Measurements from ENCODE around the gene WDFY4. TPM values are rescaled to one million over a fixed set of nuclear protein-coding genes. Genes with fewer than 3 reads are reported as not detected.

Gene WDFY4
- total and polyA plus RNA-seq, 9 of the 15 experiments (the other 6 are each of a cell fraction or from before 2014, with no cell fraction given) = 0.01 to 0.02 (median 0.01) TPM; not detected in 6

DNA sequence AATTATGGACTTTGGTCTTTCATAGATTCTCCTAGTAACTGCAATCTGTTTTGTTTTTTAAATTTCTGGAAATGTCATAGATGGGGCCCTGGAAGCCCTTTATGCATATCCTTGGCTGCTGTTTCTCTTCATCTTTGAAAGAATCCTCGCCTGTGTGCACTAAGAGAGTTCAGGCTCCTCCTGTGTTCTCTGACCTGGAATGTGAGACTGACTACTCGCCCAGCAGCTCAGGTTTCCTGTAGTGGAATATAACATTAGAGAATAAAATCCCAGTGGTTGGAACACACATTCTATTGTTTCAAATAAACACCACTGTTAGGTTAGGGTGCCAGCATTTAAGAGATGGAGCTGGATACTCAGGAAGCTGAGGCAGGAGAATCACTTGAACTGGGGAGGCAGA, 56.3 kb downstream of the WDFY4 start:
- Histone ChIP-seq H3K4me2 (ENCODE audit: insufficient read depth, low read length) (no peak overlapping the region), H3K9ac (ENCODE audit: insufficient read depth in 1 of 2, low read depth in 2 of 2, low read length in 2 of 2) (no peak overlapping the region), H3K36me3 (ENCODE audit: control insufficient read depth, insufficient read depth, low read length) (no peaks in the 10 kb centered on the region), H3K9me1 (ENCODE audit: control insufficient read depth, insufficient read depth, low read length) (no peaks in the 10 kb centered on the region), H3K4me3 (no peak overlapping the region), H2AFZ (ENCODE audit: low read depth, low read length) (no peak overlapping the region), H3K27ac (ENCODE audit: extremely low read depth, low read depth, low read length) (no peak overlapping the region), H4K20me1 (replicated peaks; ENCODE audit: control insufficient read depth, insufficient read depth, low read length) (no peaks in the 10 kb centered on the region), H3K9me3 (replicated peaks; ENCODE audit: control insufficient read depth, insufficient read depth, low read depth, low read length) (no peaks in the 10 kb centered on the region), H3K79me2 (ENCODE audit: control insufficient read depth, insufficient read depth, low read length) (no peaks in the 10 kb centered on the region), H3K4me1 (replicated peaks in 1 of 2; ENCODE audit: control insufficient read depth in 2 of 2, insufficient read depth in 2 of 2, low read length in 2 of 2) (peaks cover 0 to 4% of the 10 kb centered on the region in 2 experiments; a peak in 1 of 5 replicates), H3K27me3 (ENCODE audit: control insufficient read depth in 2 of 2, insufficient read depth in 2 of 2, low read length in 2 of 2) (peaks cover 2 to 25% of the 10 kb centered on the region in 2 experiments; a peak in 3 of 5 replicates)
- in situ Hi-C loops (cut with MboI) (no loop called here), intact Hi-C loops (cut with micrococcal nuclease) (loop anchor here (10.0 kb wide), 1 partner anchor 774 kb away; no protein-coding TSS in a partner anchor)
- POLR2A ChIA-PET = no interaction called here
- ATAC-seq (no peak), DNase-seq (ENCODE audit: extremely low read depth in 1 of 4, low spot score in 3 of 4) (no peak), FAIRE-seq (no peak)
- WGBS (ENCODE audit: insufficient coverage, low coverage, missing lambda C conversion rate) = 5% methylated on average over 2 of the region's 2 CpGs
- TF ChIP-seq ARID1B (IDR thresholded peaks at IDR 0.05) (no peak), JUN (IDR thresholded peaks at IDR 0.05; ENCODE audit: borderline replicate concordance, low read depth, low read length) (no peak), JUN (CRISPR knock-in tag; IDR thresholded peaks at IDR 0.05; ENCODE audit: borderline replicate concordance) (no peak), IFI16 (CRISPR knock-in tag; IDR thresholded peaks at IDR 0.05) (no peak), IRF2 (CRISPR knock-in tag; IDR thresholded peaks at IDR 0.05) (no peak), LARP7 (IDR thresholded peaks at IDR 0.05) (no peak), SMAD2 (IDR thresholded peaks at IDR 0.05; ENCODE audit: low read depth, low read length) (no peak), ZNF717 (CRISPR knock-in tag; IDR thresholded peaks at IDR 0.05) (no peak), ZNF224 (CRISPR knock-in tag; IDR thresholded peaks at IDR 0.05) (no peak), THRAP3 (IDR thresholded peaks at IDR 0.05; ENCODE audit: borderline replicate concordance) (no peak), ZNF174 (CRISPR knock-in tag; IDR thresholded peaks at IDR 0.05) (no peak), E4F1 (CRISPR knock-in tag; IDR thresholded peaks at IDR 0.05; ENCODE audit: borderline replicate concordance) (no peak), TOE1 (IDR thresholded peaks at IDR 0.05; ENCODE audit: borderline replicate concordance) (no peak), TOE1 (CRISPR knock-in tag; IDR thresholded peaks at IDR 0.05; ENCODE audit: borderline replicate concordance, low read depth) (no peak), BRF1 (IDR thresholded peaks at IDR 0.05; ENCODE audit: borderline replicate concordance, extremely low read depth, insufficient read length) (no peak), ZNF324 (CRISPR knock-in tag; IDR thresholded peaks at IDR 0.05) (no peak), ZNF212 (CRISPR knock-in tag; IDR thresholded peaks at IDR 0.05) (no peak)
- no TSS peak for BruUV-seq (replicated peaks)
- CTCF ChIA-PET (ENCODE audit: low intra/inter-chr PET ratio) = no interaction called here
